Esophagus (tissue), 2 donors: ENCODE data around the gene TMEM63C. TPM values are rescaled to one million over a fixed set of nuclear protein-coding genes. Genes with fewer than 3 reads are reported as not detected.

Source experiments
- polyA plus RNA-seq, 2 donors: library from polyadenylated mRNA; stranded (reverse); fragments of 200-250 nt; gene quantifications; one replicate each; pipeline ENCODE4 v1.2.3, GENCODE V29; 2013
- donor health status: healthy with polysubstance abuse.
- donor health status: Bipolar disorder and iron deficiency.

TMEM63C gene
- polyA plus RNA-seq, 2 donors, result 3.7 to 11.1 TPM

Other genes with a start within 250 kb of the TMEM63C start
- gene IRF2BPL, start 153.1 kb upstream of the TMEM63C start, polyA plus RNA-seq, result 1 to 10 TPM; 3.5 to 9.5 TPM
- 10 to 100 TPM in 1 of 2 donors, 1 to 10 TPM in 1; 9.3 to 12.0 TPM for gene CIPC, start 83.5 kb upstream of the TMEM63C start, polyA plus RNA-seq
- gene ZDHHC22, start 40.0 kb upstream of the TMEM63C start, polyA plus RNA-seq, result not detected
- gene NGB, start 89.4 kb downstream of the TMEM63C start, polyA plus RNA-seq, result under 1 TPM in 1 of 2 donors, not detected in 1; 0.04 TPM
- gene POMT2, start 139.1 kb downstream of the TMEM63C start, polyA plus RNA-seq, result 10 to 100 TPM in 1 of 2 donors, 1 to 10 TPM in 1; 5.8 to 11.5 TPM
- 10 to 100 TPM; 22.2 to 34.2 TPM for gene GSTZ1, start 139.2 kb downstream of the TMEM63C start, polyA plus RNA-seq
- gene TMED8, start 195.3 kb downstream of the TMEM63C start, polyA plus RNA-seq, result 1 to 10 TPM; 1.5 to 2.0 TPM
- under 1 TPM; 0.34 to 0.41 TPM for gene SAMD15, start 195.6 kb downstream of the TMEM63C start, polyA plus RNA-seq
- gene NOXRED1, start 241.7 kb downstream of the TMEM63C start, polyA plus RNA-seq, result under 1 TPM; 0.09 to 0.22 TPM